A549 (cell line): ENCODE results near the gene NACC2. TPM values are rescaled to one million over a fixed set of nuclear protein-coding genes. Genes with fewer than 3 reads are reported as not detected.

Experiments
- ATAC-seq, 2 experiments: fragments of 200-7000 bp in 1 of 2; fragments of >200 bp in 1 of 2; cut with Nextera tagmentation in 1 of 2; cut with Tn5 transposase in 1 of 2; 3 replicates each; pipeline versions ENCODE4 v1.8.0 to v1.9.1; 2018 to 2020; ENCODE audit warnings: mild to moderate bottlenecking in 1 of 2, moderate library complexity in 1 of 2
- CTCF ChIA-PET: fragments of 300-600 bp; sonication (Branson Sonifier 250); formaldehyde crosslinking; extraction: SDS; loops from one replicate; lab custom pipeline; 2021; ENCODE audit warnings: antibody characterized with exemption, inconsistent platforms; lab: Yijun Ruan, JAX
- POLR2A ChIA-PET: fragments of 350-600 bp; formaldehyde crosslinking; extraction: SDS; loops from one replicate; lab custom pipeline; 2021; ENCODE audit warnings: antibody characterized with exemption, inconsistent platforms; lab: Yijun Ruan, JAX
- DNase-seq, 2 experiments: peaks; one replicate each; pipeline versions ENCODE4 v3.0.0 to v3.0.0-alpha.2; 2011 to 2016; ENCODE audit warnings: low read depth in 1 of 2, low spot score in 1 of 2
- FAIRE-seq: peaks from 2 replicates; lab custom pipeline; 2011; peaks lifted over from hg19 to GRCh38; lab: Jason Lieb, UNC
- H3K27ac ChIP-seq, 2 experiments: fragments of >200 bp; sonication (Bioruptor Twin); formaldehyde crosslinking; 3 replicates each; pipeline ENCODE4 v1.5.1; 2016 to 2017
- H3K4me1 ChIP-seq: fragments of >200 bp; sonication (Bioruptor Twin); formaldehyde crosslinking; 3 replicates; pipeline ENCODE4 v1.6.1; 2016
- H3K4me2 ChIP-seq: fragments of >200 bp; sonication (Bioruptor Twin); formaldehyde crosslinking; 3 replicates; pipeline ENCODE4 v1.6.1; 2016
- H3K4me3 ChIP-seq: fragments of >200 bp; sonication (Bioruptor Twin); formaldehyde crosslinking; 3 replicates; pipeline ENCODE4 v1.5.1; 2016
- H3K9me3 ChIP-seq: fragments of >200 bp; sonication (Bioruptor Twin); formaldehyde crosslinking; 3 replicates; pipeline ENCODE4 v1.6.1; 2016
- BHLHE40 ChIP-seq: IDR thresholded peaks from 2 replicates; pipeline ENCODE4 v1.6.1; 2012; ENCODE audit warnings: low read depth, low read length, inconsistent platforms
- CHD4 ChIP-seq: fragments of 200-600 bp; sonication (generic); IDR thresholded peaks from 2 replicates; pipeline ENCODE4 v1.6.1; 2016; ENCODE audit warnings: antibody characterized with exemption, mild to moderate bottlenecking, borderline replicate concordance
- EHF ChIP-seq: fragments of 250-450 bp; sonication (Bioruptor Pico); IDR thresholded peaks from 2 replicates; pipeline ENCODE4 v1.5.0; 2020; ENCODE audit warnings: mild to moderate bottlenecking
- ESRRA ChIP-seq: fragments of 150-350 bp; IDR thresholded peaks from 2 replicates; pipeline ENCODE4 v1.6.1; 2014; ENCODE audit warnings: mild to moderate bottlenecking, low read length, borderline replicate concordance
- FOSB ChIP-seq: fragments of 250-450 bp; sonication (Bioruptor Pico); IDR thresholded peaks from 2 replicates; pipeline ENCODE4 v1.5.0; 2020; ENCODE audit warnings: mild to moderate bottlenecking, moderate library complexity
- HDAC2 ChIP-seq: fragments of 200-600 bp; sonication (generic); IDR thresholded peaks from 2 replicates; pipeline ENCODE4 v1.6.1; 2016
- HOXB13 ChIP-seq: fragments of 250-450 bp; sonication (Bioruptor Pico); IDR thresholded peaks from 2 replicates; pipeline ENCODE4 v1.5.0; 2020; ENCODE audit warnings: low read depth, mild to moderate bottlenecking, moderate library complexity
- HOXB5 ChIP-seq: fragments of 250-450 bp; sonication (Bioruptor Pico); IDR thresholded peaks from 2 replicates; pipeline ENCODE4 v1.5.0; 2020; ENCODE audit warnings: mild to moderate bottlenecking, moderate library complexity
- JUN ChIP-seq, 2 experiments: fragments of >200 bp; sonication (Bioruptor Twin); formaldehyde crosslinking; IDR thresholded peaks; 2 replicates in 1 of 2; 3 replicates in 1 of 2; pipeline ENCODE4 v1.6.1; 2016 to 2017
- JUNB ChIP-seq: fragments of >200 bp; sonication (Bioruptor Twin); formaldehyde crosslinking; IDR thresholded peaks from 2 replicates; pipeline ENCODE4 v1.6.1; 2016
- KDM1A ChIP-seq: fragments of 200-600 bp; sonication (generic); IDR thresholded peaks from 2 replicates; pipeline ENCODE4 v1.6.1; 2016; ENCODE audit warnings: low read depth, mild to moderate bottlenecking
- MAFK ChIP-seq: fragments of 450-650 bp; IDR thresholded peaks from 2 replicates; pipeline ENCODE4 v1.6.1; 2014; ENCODE audit not compliant: partially characterized antibody
- MYC ChIP-seq: IDR thresholded peaks from 2 replicates; pipeline ENCODE4 v1.6.1; 2012; ENCODE audit warnings: mild to moderate bottlenecking, inconsistent platforms, low read length, improper control_type of control experiment, borderline replicate concordance
- PHF8 ChIP-seq: fragments of 200-600 bp; sonication (generic); IDR thresholded peaks from 2 replicates; pipeline ENCODE4 v1.6.1; 2016; ENCODE audit warnings: low read depth, mild to moderate bottlenecking, antibody characterized with exemption, moderate library complexity, borderline replicate concordance
- POLR2A ChIP-seq: IDR thresholded peaks from 2 replicates; pipeline ENCODE4 v1.6.1; 2012; ENCODE audit warnings: mild to moderate bottlenecking, low read length
- POLR2AphosphoS2 ChIP-seq: conservative IDR thresholded peaks from 2 replicates; pipeline ENCODE4 v1.6.1; 2012; ENCODE audit warnings: low read length, improper control_type of control experiment, inconsistent platforms
- RAD21 ChIP-seq, 2 experiments: fragments of >200 bp in 1 of 2; sonication (Bioruptor Twin) in 1 of 2; formaldehyde crosslinking in 1 of 2; IDR thresholded peaks in 1 of 2; conservative IDR thresholded peaks in 1 of 2; 2 replicates in 1 of 2; 3 replicates in 1 of 2; pipeline ENCODE4 v1.6.1; 2012 to 2018; ENCODE audit warnings: inconsistent platforms in 1 of 2
- RCOR1 ChIP-seq: fragments of 150-350 bp; IDR thresholded peaks from 2 replicates; pipeline ENCODE4 v1.6.1; 2014; ENCODE audit warnings: antibody characterized with exemption, low read length, low read depth
- RFX5 ChIP-seq: fragments of 450-650 bp; IDR thresholded peaks from 2 replicates; pipeline ENCODE4 v1.7.1; 2014; ENCODE audit warnings: antibody characterized with exemption, mild to moderate bottlenecking, moderate library complexity
- SMC3 ChIP-seq: fragments of >200 bp; sonication (Bioruptor Twin); formaldehyde crosslinking; IDR thresholded peaks from 3 replicates; pipeline ENCODE4 v1.6.1; 2018; ENCODE audit warnings: inconsistent platforms
- ZFP36 ChIP-seq: fragments of 450-650 bp; IDR thresholded peaks from 2 replicates; pipeline ENCODE4 v1.6.1; 2014; ENCODE audit warnings: borderline replicate concordance; ENCODE audit not compliant: partially characterized antibody
- ZNF302 ChIP-seq: fragments of 250-450 bp; sonication (Bioruptor Pico); IDR thresholded peaks from 2 replicates; pipeline ENCODE4 v1.9.0; 2021; ENCODE audit warnings: inconsistent platforms, mild to moderate bottlenecking, moderate library complexity
- ZSCAN20 ChIP-seq: fragments of 250-450 bp; sonication (Bioruptor Pico); IDR thresholded peaks from 2 replicates; pipeline ENCODE4 v1.8.0; 2022; ENCODE audit warnings: mild to moderate bottlenecking, moderate library complexity
- WGBS: methylation state at CpG from one replicate; pipeline ENCODE4 v1.1.6; 2017; ENCODE audit errors: missing lambda C conversion rate; 5-methylcytosine and 5-hydroxymethylcytosine counted together
- polyA plus RNA-seq, 4 experiments: library from polyadenylated mRNA; depleted of rRNA in 3 of 4; stranded (reverse); fragments of >200 nt; fragmentation: RNase III in 1 of 4; extraction: RNeasy Plus Mini Kit Qiagen cat#74134 plus additional on column Dnase treatment in 1 of 4; gene quantifications; 2 replicates in 3 of 4; 3 replicates in 1 of 4; pipeline ENCODE4 v1.2.3, GENCODE V29; 2011 to 2017
- TF ChIP-seq, protein P1 (sequence below): fragments of >200 bp; sonication (Bioruptor Twin); formaldehyde crosslinking; IDR thresholded peaks from 2 replicates; pipeline ENCODE4 v1.6.1; 2016
- TF ChIP-seq, protein P2 (sequence below): fragments of 250-450 bp; sonication (Bioruptor Pico); IDR thresholded peaks from 2 replicates; pipeline ENCODE4 v1.5.0; 2021; ENCODE audit warnings: mild to moderate bottlenecking, moderate library complexity, borderline replicate concordance
- TF ChIP-seq, protein P3 (sequence below): fragments of 450-650 bp; IDR thresholded peaks from 2 replicates; pipeline ENCODE4 v1.6.1; 2014; ENCODE audit warnings: antibody characterized with exemption

The NACC2 gene
- polyA plus RNA-seq, 2 of the 4 experiments (the other 2 are of a cell fraction): 16.1 to 28.4 TPM

DNA sequence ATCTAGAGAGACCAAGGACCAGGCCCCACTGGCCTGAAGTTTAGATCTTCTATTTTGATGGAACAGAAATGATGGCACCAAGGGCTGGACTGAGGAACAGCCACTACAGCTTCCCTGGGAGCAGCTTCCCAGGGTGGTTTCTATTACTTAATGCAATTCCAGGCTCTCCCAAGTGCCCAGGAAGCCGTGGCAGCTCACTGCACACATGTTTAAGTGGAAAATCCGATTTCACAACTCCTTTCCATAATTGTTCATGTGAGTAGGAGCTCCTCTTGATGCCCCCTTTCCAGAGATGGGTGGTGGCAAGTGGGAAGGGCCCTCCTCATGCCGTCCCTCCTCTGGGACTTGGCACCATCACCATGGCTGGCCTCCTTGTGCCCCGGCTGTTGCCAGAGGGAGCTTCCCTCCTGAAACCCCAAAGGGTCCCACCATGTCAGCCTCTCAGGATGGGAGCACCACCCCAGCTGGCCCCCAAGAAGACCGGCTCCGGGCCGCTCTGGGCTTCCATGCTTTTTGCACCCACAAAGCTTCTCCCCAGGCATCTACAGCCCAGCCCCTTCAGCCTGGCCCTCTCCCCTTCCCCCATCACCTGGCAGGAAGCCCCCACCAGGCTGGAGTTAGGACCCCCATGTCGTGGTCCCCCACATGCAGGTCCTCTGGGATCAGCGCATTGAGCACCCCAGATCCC lies 124.8 kb downstream of the NACC2 start:
- CTCF ChIA-PET: interaction anchor here (1.6 to 14.0 kb wide), 6 partner anchors 9 to 157 kb away, joined by 5 to 220 read pairs (median 13); no protein-coding TSS in a partner anchor
- DNase-seq: no peak
- WGBS: 33% methylated on average over 8 of the region's 9 CpGs
- no peaks in the 10 kb centered on the region for H3K9me3 ChIP-seq
- POLR2A ChIA-PET: no interaction called here
- H3K4me1 ChIP-seq: peaks cover 9% of the 10 kb centered on the region; the same call in 1 of the 3 replicates
- FAIRE-seq: no peak
- no peak for ATAC-seq
- TF ChIP-seq ZSCAN20 (no peak), JUN (IDR thresholded peaks at IDR 0.05) (no peak), KDM1A (no peak), ZNF302 (CRISPR knock-in tag) (no peak), RCOR1 (no peak), EHF (CRISPR knock-in tag) (no peak), PHF8 (no peak), ESRRA (no peak), SMC3 (no peak), BHLHE40 (no peak), RFX5 (no peak), MYC (no peak), POLR2A (no peak), ZFP36 (no peak), POLR2AphosphoS2 (no peak)
- TF ChIP-seq, protein P1, sequence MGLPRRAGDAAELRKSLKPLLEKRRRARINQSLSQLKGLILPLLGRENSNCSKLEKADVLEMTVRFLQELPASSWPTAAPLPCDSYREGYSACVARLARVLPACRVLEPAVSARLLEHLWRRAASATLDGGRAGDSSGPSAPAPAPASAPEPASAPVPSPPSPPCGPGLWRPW: no peak
- TF ChIP-seq, all 56 proteins: peak for 0
- Histone ChIP-seq H3K27ac (no peak overlapping the region), H3K4me2 (no peak overlapping the region), H3K4me3 (no peak overlapping the region)

DNA sequence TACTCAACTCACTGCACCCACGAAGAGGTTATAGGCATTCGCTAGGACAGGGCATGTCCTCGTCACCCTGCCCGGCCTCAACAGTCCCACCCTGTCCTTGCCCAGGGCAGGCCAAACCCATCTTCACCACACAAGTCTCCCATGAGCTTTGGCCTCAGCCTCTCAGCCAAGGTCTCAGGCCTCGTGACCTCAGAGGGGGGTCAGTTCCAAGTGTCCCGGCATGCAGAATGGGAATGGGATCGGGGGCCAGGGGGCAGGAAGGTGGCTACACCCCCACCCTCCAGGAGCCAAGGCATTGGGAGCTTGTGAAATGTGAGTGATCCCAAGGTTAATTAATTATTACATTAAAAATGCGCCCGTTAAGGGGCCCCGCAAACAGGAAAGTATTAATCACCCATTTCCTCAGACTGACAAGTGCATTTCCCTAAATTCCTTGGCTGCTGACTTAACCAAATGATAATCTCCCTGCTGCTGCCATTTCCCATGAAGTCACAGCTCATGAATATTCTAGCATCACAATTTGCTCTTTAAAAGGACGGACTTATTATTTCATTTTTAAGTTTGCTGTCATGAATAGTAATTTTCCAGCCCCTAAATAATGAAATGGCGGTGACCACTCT lies 125.9 kb downstream of the NACC2 start:
- no peak overlapping the region for H3K4me3 ChIP-seq
- ChIA-PET POLR2A (interaction anchor here (0.6 to 0.8 kb wide), 2 partner anchors 67 to 144 kb away, joined by 5 to 6 read pairs; no protein-coding TSS in a partner anchor), CTCF (interaction anchor here (1.0 to 14.0 kb wide), 18 partner anchors 10 to 177 kb away, joined by 3 to 220 read pairs (median 9); no protein-coding TSS in a partner anchor)
- H3K4me1 ChIP-seq: peaks cover 9% of the 10 kb centered on the region; the same call in 1 of the 3 replicates
- no peak overlapping the region for H3K4me2 ChIP-seq
- no peak for DNase-seq
- no peak for ATAC-seq
- WGBS: 58% methylated on average over 12 of the region's 12 CpGs
- FAIRE-seq: no peak
- no peak overlapping the region for H3K27ac ChIP-seq
- no peak for TF ChIP-seq JUNB
- TF ChIP-seq, all 56 proteins: peak for 0
- no peaks in the 10 kb centered on the region for H3K9me3 ChIP-seq

DNA sequence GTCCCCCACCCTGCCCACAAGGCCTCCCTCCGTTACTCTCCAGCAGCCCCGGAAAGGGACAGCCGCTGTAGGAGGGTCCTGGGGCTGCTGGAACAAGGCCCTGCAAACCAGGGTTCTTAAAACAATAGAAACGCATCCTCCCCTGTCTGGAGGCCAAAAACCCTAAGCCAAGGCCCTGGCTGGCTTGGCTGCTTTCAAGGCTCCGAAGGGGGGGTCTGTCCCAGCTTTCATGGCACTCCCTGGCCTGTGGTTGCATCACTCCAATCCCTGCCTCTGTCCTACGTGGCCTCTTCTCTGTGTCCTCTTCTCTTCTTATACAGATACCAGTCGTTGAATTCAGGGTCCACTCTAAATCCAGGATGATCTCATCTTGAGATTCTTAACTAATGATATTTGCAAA lies 126.5 kb downstream of the NACC2 start:
- DNase-seq (no peak), ATAC-seq (no peak), FAIRE-seq (no peak)
- POLR2A ChIA-PET: no interaction called here
- 69% methylated on average over 7 of the region's 7 CpGs for WGBS
- CTCF ChIA-PET: interaction anchor here (0.6 to 14.0 kb wide), 44 partner anchors 7 to 315 kb away, joined by 3 to 220 read pairs (median 7); no protein-coding TSS in a partner anchor
- Histone ChIP-seq H3K9me3 (no peaks in the 10 kb centered on the region), H3K4me3 (no peak overlapping the region), H3K27ac (no peak overlapping the region), H3K4me1 (peaks cover 9% of the 10 kb centered on the region; the same call in 1 of the 3 replicates), H3K4me2 (no peak overlapping the region)
- no peak for TF ChIP-seq HDAC2

DNA sequence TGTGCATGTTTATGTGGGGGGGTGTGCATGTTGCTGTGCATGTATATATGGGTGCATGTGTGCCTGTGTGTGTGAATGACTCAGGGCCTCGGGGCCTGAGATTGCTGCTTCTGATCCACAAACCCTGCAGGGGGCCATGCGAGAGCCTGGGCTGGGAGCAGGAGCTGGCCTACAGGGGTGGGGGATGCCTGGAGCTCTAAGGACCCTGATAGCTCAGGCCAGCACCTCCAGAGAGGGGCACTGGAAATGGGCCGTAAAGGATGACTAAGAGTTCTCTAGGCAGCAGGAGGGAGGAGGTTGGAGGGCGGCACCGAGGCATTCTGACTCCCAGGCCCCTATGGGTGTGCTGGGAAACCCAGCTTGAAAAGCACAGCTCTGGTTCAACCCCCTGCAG lies 127.0 kb downstream of the NACC2 start:
- no peaks in the 10 kb centered on the region for H3K9me3 ChIP-seq
- DNase-seq (no peak), FAIRE-seq (no peak), ATAC-seq (peak; percentile 1 to 8; a peak in 3 of 6 replicates)
- TF ChIP-seq SMC3: no peak
- TF ChIP-seq HOXB13 (CRISPR knock-in tag): no peak
- no peak for TF ChIP-seq RAD21 (conservative IDR thresholded peaks at IDR 0.05 in 1 of 2, IDR thresholded peaks at IDR 0.05 in 1 of 2)
- TF ChIP-seq ESRRA: no peak
- no peak for TF ChIP-seq ZSCAN20
- no peak for TF ChIP-seq CHD4
- no peak for TF ChIP-seq MAFK
- no peak for TF ChIP-seq FOSB (CRISPR knock-in tag)
- TF ChIP-seq HOXB5 (CRISPR knock-in tag): no peak
- TF ChIP-seq, protein P2, sequence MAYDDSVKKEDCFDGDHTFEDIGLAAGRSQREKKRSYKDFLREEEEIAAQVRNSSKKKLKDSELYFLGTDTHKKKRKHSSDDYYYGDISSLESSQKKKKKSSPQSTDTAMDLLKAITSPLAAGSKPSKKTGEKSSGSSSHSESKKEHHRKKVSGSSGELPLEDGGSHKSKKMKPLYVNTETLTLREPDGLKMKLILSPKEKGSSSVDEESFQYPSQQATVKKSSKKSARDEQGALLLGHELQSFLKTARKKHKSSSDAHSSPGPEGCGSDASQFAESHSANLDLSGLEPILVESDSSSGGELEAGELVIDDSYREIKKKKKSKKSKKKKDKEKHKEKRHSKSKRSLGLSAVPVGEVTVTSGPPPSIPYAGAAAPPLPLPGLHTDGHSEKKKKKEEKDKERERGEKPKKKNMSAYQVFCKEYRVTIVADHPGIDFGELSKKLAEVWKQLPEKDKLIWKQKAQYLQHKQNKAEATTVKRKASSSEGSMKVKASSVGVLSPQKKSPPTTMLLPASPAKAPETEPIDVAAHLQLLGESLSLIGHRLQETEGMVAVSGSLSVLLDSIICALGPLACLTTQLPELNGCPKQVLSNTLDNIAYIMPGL (CRISPR knock-in tag): no peak
- no peak for TF ChIP-seq EHF (CRISPR knock-in tag)
- TF ChIP-seq, protein P3, sequence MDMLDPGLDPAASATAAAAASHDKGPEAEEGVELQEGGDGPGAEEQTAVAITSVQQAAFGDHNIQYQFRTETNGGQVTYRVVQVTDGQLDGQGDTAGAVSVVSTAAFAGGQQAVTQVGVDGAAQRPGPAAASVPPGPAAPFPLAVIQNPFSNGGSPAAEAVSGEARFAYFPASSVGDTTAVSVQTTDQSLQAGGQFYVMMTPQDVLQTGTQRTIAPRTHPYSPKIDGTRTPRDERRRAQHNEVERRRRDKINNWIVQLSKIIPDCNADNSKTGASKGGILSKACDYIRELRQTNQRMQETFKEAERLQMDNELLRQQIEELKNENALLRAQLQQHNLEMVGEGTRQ: no peak
- ChIA-PET CTCF (interaction anchor here (0.6 to 14.0 kb wide), 59 partner anchors 8 to 361 kb away, joined by 3 to 220 read pairs (median 5); no protein-coding TSS in a partner anchor), POLR2A (interaction anchor here (1.1 kb wide), 1 partner anchor 83 kb away, joined by 3 read pairs; no protein-coding TSS in a partner anchor)
- H3K27ac ChIP-seq: no peak overlapping the region
- H3K4me1 ChIP-seq: peaks cover 9% of the 10 kb centered on the region; the same call in 1 of the 3 replicates
- 17% methylated on average over 5 of the region's 5 CpGs for WGBS
- H3K4me3 ChIP-seq: no peak overlapping the region
- H3K4me2 ChIP-seq: peak overlapping the region; percentile 71
